Measurements from ENCODE around the gene KRT26.

DNA sequence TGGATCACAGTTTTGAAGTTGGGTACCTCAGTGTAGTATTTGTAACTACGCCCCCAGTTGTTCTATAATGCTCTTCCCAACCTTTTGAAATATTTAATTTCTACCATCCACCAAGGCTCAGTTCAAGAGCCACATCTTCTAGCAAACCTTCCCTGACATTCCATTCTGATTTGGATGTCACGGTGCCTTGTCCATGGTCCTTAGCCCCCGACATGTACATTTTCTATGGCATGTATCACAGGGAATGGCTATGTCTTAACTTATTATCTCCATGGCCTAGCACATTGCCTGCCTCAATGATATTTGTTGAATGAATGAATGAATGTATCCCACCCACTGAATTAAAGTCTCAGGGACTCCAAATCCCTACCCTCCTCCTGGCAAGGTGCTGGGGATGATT is 34.1 kb upstream of the KRT26 start:
- no peak for TF ChIP-seq SMAD3 (CRISPR knock-in tag; IDR thresholded peaks at IDR 0.05)
- TF ChIP-seq, protein P1, sequence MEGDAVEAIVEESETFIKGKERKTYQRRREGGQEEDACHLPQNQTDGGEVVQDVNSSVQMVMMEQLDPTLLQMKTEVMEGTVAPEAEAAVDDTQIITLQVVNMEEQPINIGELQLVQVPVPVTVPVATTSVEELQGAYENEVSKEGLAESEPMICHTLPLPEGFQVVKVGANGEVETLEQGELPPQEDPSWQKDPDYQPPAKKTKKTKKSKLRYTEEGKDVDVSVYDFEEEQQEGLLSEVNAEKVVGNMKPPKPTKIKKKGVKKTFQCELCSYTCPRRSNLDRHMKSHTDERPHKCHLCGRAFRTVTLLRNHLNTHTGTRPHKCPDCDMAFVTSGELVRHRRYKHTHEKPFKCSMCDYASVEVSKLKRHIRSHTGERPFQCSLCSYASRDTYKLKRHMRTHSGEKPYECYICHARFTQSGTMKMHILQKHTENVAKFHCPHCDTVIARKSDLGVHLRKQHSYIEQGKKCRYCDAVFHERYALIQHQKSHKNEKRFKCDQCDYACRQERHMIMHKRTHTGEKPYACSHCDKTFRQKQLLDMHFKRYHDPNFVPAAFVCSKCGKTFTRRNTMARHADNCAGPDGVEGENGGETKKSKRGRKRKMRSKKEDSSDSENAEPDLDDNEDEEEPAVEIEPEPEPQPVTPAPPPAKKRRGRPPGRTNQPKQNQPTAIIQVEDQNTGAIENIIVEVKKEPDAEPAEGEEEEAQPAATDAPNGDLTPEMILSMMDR (CRISPR knock-in tag; IDR thresholded peaks at IDR 0.05), result no peak
- TF ChIP-seq, protein P2, sequence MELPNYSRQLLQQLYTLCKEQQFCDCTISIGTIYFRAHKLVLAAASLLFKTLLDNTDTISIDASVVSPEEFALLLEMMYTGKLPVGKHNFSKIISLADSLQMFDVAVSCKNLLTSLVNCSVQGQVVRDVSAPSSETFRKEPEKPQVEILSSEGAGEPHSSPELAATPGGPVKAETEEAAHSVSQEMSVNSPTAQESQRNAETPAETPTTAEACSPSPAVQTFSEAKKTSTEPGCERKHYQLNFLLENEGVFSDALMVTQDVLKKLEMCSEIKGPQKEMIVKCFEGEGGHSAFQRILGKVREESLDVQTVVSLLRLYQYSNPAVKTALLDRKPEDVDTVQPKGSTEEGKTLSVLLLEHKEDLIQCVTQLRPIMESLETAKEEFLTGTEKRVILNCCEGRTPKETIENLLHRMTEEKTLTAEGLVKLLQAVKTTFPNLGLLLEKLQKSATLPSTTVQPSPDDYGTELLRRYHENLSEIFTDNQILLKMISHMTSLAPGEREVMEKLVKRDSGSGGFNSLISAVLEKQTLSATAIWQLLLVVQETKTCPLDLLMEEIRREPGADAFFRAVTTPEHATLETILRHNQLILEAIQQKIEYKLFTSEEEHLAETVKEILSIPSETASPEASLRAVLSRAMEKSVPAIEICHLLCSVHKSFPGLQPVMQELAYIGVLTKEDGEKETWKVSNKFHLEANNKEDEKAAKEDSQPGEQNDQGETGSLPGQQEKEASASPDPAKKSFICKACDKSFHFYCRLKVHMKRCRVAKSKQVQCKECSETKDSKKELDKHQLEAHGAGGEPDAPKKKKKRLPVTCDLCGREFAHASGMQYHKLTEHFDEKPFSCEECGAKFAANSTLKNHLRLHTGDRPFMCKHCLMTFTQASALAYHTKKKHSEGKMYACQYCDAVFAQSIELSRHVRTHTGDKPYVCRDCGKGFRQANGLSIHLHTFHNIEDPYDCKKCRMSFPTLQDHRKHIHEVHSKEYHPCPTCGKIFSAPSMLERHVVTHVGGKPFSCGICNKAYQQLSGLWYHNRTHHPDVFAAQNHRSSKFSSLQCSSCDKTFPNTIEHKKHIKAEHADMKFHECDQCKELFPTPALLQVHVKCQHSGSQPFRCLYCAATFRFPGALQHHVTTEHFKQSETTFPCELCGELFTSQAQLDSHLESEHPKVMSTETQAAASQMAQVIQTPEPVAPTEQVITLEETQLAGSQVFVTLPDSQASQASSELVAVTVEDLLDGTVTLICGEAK (IDR thresholded peaks at IDR 0.05), result no peak
- TF ChIP-seq, protein P2 (CRISPR knock-in tag; IDR thresholded peaks at IDR 0.05), result no peak
- TF ChIP-seq, protein P3, sequence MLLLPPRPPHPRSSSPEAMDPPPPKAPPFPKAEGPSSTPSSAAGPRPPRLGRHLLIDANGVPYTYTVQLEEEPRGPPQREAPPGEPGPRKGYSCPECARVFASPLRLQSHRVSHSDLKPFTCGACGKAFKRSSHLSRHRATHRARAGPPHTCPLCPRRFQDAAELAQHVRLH (CRISPR knock-in tag; IDR thresholded peaks at IDR 0.05; ENCODE audit: borderline replicate concordance, low read depth), result no peak
